Activated T-helper 17 cell treated with anti-CD3 and anti-CD28 coated beads, Interleukin-2, amount 50 U/mL, for 72 hours (primary cell): ENCODE measurements around the gene WWOX. TPM values are rescaled to one million over a fixed set of nuclear protein-coding genes. Genes with fewer than 3 reads are reported as not detected.

Experiments
- ATAC-seq: fragments of 150-1000 bp; cut with Tn5 transposase; replicated peaks from 2 replicates; pipeline ENCODE4 v1.10.0; 2021; ENCODE audit warnings: mild to moderate bottlenecking, moderate library complexity
- H3K27ac Mint-ChIP-seq: one replicate; pipeline ENCODE4 v1.8.0; 2022; ENCODE audit warnings: mixed read lengths
- H3K27me3 Mint-ChIP-seq: one replicate; pipeline ENCODE4 v1.8.0; 2022; ENCODE audit warnings: mixed read lengths
- H3K36me3 Mint-ChIP-seq: one replicate; pipeline ENCODE4 v1.8.0; 2022; ENCODE audit warnings: low read depth, mild to moderate bottlenecking, mixed read lengths
- H3K4me1 Mint-ChIP-seq: one replicate; pipeline ENCODE4 v1.8.0; 2022; ENCODE audit warnings: mixed read lengths
- H3K4me3 Mint-ChIP-seq: one replicate; pipeline ENCODE4 v1.8.0; 2022; ENCODE audit warnings: mild to moderate bottlenecking, mixed read lengths
- H3K9me3 Mint-ChIP-seq: one replicate; pipeline ENCODE4 v1.8.0; 2022; ENCODE audit warnings: mixed read lengths
- total RNA-seq, 2 donors: library from RNA; stranded (reverse); gene quantifications; one replicate each; pipeline ENCODE4 v1.2.3, GENCODE V29; 2022

Gene WWOX
- total RNA-seq, 2 donors from 2014 or later = 9.4 to 16.5 TPM

GRCh38 chr16:79079656-79080420 lies 980.4 kb downstream of the WWOX start:
- H3K27me3 Mint-ChIP-seq = peaks cover 3% of the 10 kb centered on the region
- H3K9me3 Mint-ChIP-seq = no peaks in the 10 kb centered on the region
- ATAC-seq = no peak
- peaks cover 16% of the 10 kb centered on the region for H3K36me3 Mint-ChIP-seq
- peaks cover 60% of the 10 kb centered on the region for H3K4me1 Mint-ChIP-seq
- H3K27ac Mint-ChIP-seq = peak overlapping the region; percentile 98
- H3K4me3 Mint-ChIP-seq = peak overlapping the region; percentile 67

- H3K4me3 Mint-ChIP-seq = peak overlapping the region; percentile 78
- peaks cover 54% of the 10 kb centered on the region for H3K4me1 Mint-ChIP-seq
- H3K36me3 Mint-ChIP-seq = peaks cover 12% of the 10 kb centered on the region
- peak; percentile 51 for ATAC-seq
- H3K9me3 Mint-ChIP-seq = no peaks in the 10 kb centered on the region
- peak overlapping the region; percentile 90 for H3K27ac Mint-ChIP-seq
- peaks cover 3% of the 10 kb centered on the region for H3K27me3 Mint-ChIP-seq
Measured at GRCh38 chr16:79081297-79082066, 982.0 kb downstream of the WWOX start.

- peaks cover 43% of the 10 kb centered on the region for H3K4me1 Mint-ChIP-seq
- H3K9me3 Mint-ChIP-seq = peaks cover 2% of the 10 kb centered on the region
- peaks cover 3% of the 10 kb centered on the region for H3K27me3 Mint-ChIP-seq
- peak overlapping the region; percentile 78 for H3K4me3 Mint-ChIP-seq
- H3K36me3 Mint-ChIP-seq = peaks cover 6% of the 10 kb centered on the region
- peak; percentile 85 for ATAC-seq
- H3K27ac Mint-ChIP-seq = peak overlapping the region; percentile 90
Measured at GRCh38 chr16:79082970-79083369, 983.5 kb downstream of the WWOX start.

GRCh38 chr16:79083508-79084299 lies 984.2 kb downstream of the WWOX start:
- Mint-ChIP-seq H3K9me3 (peaks cover 3% of the 10 kb centered on the region), H3K4me1 (peaks cover 35% of the 10 kb centered on the region), H3K27ac (no peak overlapping the region), H3K4me3 (peak overlapping the region; percentile 78), H3K36me3 (peaks cover 6% of the 10 kb centered on the region), H3K27me3 (peaks cover 3% of the 10 kb centered on the region)
- no peak for ATAC-seq

- ATAC-seq = no peak
- peaks cover 11% of the 10 kb centered on the region for H3K36me3 Mint-ChIP-seq
- peak overlapping the region; percentile 93 for H3K27ac Mint-ChIP-seq
- H3K27me3 Mint-ChIP-seq = no peaks in the 10 kb centered on the region
- H3K9me3 Mint-ChIP-seq = peaks cover 8% of the 10 kb centered on the region
- peak overlapping the region; percentile 70 for H3K4me3 Mint-ChIP-seq
- H3K4me1 Mint-ChIP-seq = peaks cover 30% of the 10 kb centered on the region
Measured at GRCh38 chr16:79088971-79089370, 989.5 kb downstream of the WWOX start.

GRCh38 chr16:79089735-79090284 lies 990.4 kb downstream of the WWOX start:
- Mint-ChIP-seq H3K9me3 (peaks cover 8% of the 10 kb centered on the region), H3K4me3 (peak overlapping the region; percentile 70), H3K27ac (peak overlapping the region; percentile 93), H3K27me3 (no peaks in the 10 kb centered on the region), H3K36me3 (peaks cover 11% of the 10 kb centered on the region), H3K4me1 (peaks cover 30% of the 10 kb centered on the region)
- peak; percentile 76 for ATAC-seq

- peaks cover 11% of the 10 kb centered on the region for H3K36me3 Mint-ChIP-seq
- no peak for ATAC-seq
- H3K27ac Mint-ChIP-seq = peak overlapping the region; percentile 93
- H3K9me3 Mint-ChIP-seq = peaks cover 8% of the 10 kb centered on the region
- H3K4me3 Mint-ChIP-seq = peak overlapping the region; percentile 70
- no peaks in the 10 kb centered on the region for H3K27me3 Mint-ChIP-seq
- H3K4me1 Mint-ChIP-seq = peaks cover 30% of the 10 kb centered on the region
Measured at GRCh38 chr16:79090966-79091365, 991.5 kb downstream of the WWOX start.

GRCh38 chr16:79092846-79093245 lies 993.4 kb downstream of the WWOX start:
- H3K4me1 Mint-ChIP-seq = peaks cover 36% of the 10 kb centered on the region
- peaks cover 11% of the 10 kb centered on the region for H3K36me3 Mint-ChIP-seq
- H3K4me3 Mint-ChIP-seq = peak overlapping the region; percentile 34
- H3K27ac Mint-ChIP-seq = peak overlapping the region; percentile 3
- ATAC-seq = no peak
- H3K27me3 Mint-ChIP-seq = no peaks in the 10 kb centered on the region
- H3K9me3 Mint-ChIP-seq = peaks cover 7% of the 10 kb centered on the region

- Mint-ChIP-seq H3K27me3 (no peaks in the 10 kb centered on the region), H3K4me3 (peak overlapping the region; percentile 34), H3K27ac (peak overlapping the region; percentile 82), H3K4me1 (peaks cover 36% of the 10 kb centered on the region), H3K9me3 (peaks cover 5% of the 10 kb centered on the region), H3K36me3 (peaks cover 11% of the 10 kb centered on the region)
- peak; percentile 68 for ATAC-seq
Measured at GRCh38 chr16:79093554-79093967, 994.1 kb downstream of the WWOX start.

GRCh38 chr16:79096246-79096645 lies 996.8 kb downstream of the WWOX start:
- H3K9me3 Mint-ChIP-seq = no peaks in the 10 kb centered on the region
- no peaks in the 10 kb centered on the region for H3K36me3 Mint-ChIP-seq
- H3K27me3 Mint-ChIP-seq = no peaks in the 10 kb centered on the region
- H3K4me3 Mint-ChIP-seq = no peak overlapping the region
- no peak for ATAC-seq
- peaks cover 13% of the 10 kb centered on the region for H3K4me1 Mint-ChIP-seq
- H3K27ac Mint-ChIP-seq = no peak overlapping the region

- no peak for ATAC-seq
- Mint-ChIP-seq H3K9me3 (no peaks in the 10 kb centered on the region), H3K4me1 (peaks cover 12% of the 10 kb centered on the region), H3K27me3 (no peaks in the 10 kb centered on the region), H3K4me3 (no peak overlapping the region), H3K36me3 (no peaks in the 10 kb centered on the region), H3K27ac (no peak overlapping the region)
Measured at GRCh38 chr16:79097166-79097565, 997.7 kb downstream of the WWOX start.

GRCh38 chr16:79097771-79098170 lies 998.3 kb downstream of the WWOX start:
- no peak overlapping the region for H3K4me3 Mint-ChIP-seq
- ATAC-seq = no peak
- no peak overlapping the region for H3K27ac Mint-ChIP-seq
- peaks cover 12% of the 10 kb centered on the region for H3K4me1 Mint-ChIP-seq
- no peaks in the 10 kb centered on the region for H3K36me3 Mint-ChIP-seq
- no peaks in the 10 kb centered on the region for H3K27me3 Mint-ChIP-seq
- no peaks in the 10 kb centered on the region for H3K9me3 Mint-ChIP-seq

GRCh38 chr16:79098907-79099306 lies 999.5 kb downstream of the WWOX start:
- no peak for ATAC-seq
- peaks cover 6% of the 10 kb centered on the region for H3K4me1 Mint-ChIP-seq
- H3K36me3 Mint-ChIP-seq = no peaks in the 10 kb centered on the region
- no peak overlapping the region for H3K4me3 Mint-ChIP-seq
- no peak overlapping the region for H3K27ac Mint-ChIP-seq
- no peaks in the 10 kb centered on the region for H3K27me3 Mint-ChIP-seq
- H3K9me3 Mint-ChIP-seq = no peaks in the 10 kb centered on the region

- Mint-ChIP-seq H3K36me3 (no peaks in the 10 kb centered on the region), H3K9me3 (no peaks in the 10 kb centered on the region), H3K27ac (no peak overlapping the region), H3K4me3 (no peak overlapping the region), H3K27me3 (no peaks in the 10 kb centered on the region), H3K4me1 (peaks cover 6% of the 10 kb centered on the region)
- ATAC-seq = no peak
Measured at GRCh38 chr16:79099716-79100115, 1000.3 kb downstream of the WWOX start.
